IMR-90 (cell line): Measurements from ENCODE around the gene ZSWIM3.

Experiments used
- BHLHE40 ChIP-seq: fragments of 150-350 bp; IDR thresholded peaks from 2 replicates; pipeline ENCODE4 v1.6.1; 2016; ENCODE audit warnings: mild to moderate bottlenecking, low read depth, low read length
- CTCF ChIP-seq: conservative IDR thresholded peaks from 2 replicates; pipeline ENCODE4 v1.5.1; 2012; ENCODE audit warnings: mild to moderate bottlenecking, low read depth, low read length, improper control_type of control experiment
- MXI1 ChIP-seq: IDR thresholded peaks from 2 replicates; pipeline ENCODE4 v1.6.1; 2012; ENCODE audit warnings: low read depth, mild to moderate bottlenecking, low read length, moderate library complexity, borderline replicate concordance
- POLR2A ChIP-seq: IDR thresholded peaks from 2 replicates; pipeline ENCODE4 v1.6.1; 2012; ENCODE audit warnings: mild to moderate bottlenecking, low read depth, low read length
- RFX5 ChIP-seq: IDR thresholded peaks from 2 replicates; pipeline ENCODE4 v1.8.0; 2012; ENCODE audit warnings: low read depth, mild to moderate bottlenecking, low read length, moderate library complexity
- USF2 ChIP-seq: fragments of 150-350 bp; IDR thresholded peaks from 2 replicates; pipeline ENCODE4 v1.6.1; 2017; ENCODE audit warnings: mild to moderate bottlenecking, antibody characterized with exemption, low read length, low read depth

- TF ChIP-seq CTCF (no peak), RFX5 (no peak), POLR2A (no peak), BHLHE40 (no peak), USF2 (no peak), MXI1 (no peak)
These were observed 55.7 kb downstream of the ZSWIM3 start for GRCh38 chr20:45913116-45913515.
